BJ (cell line): Measurements from ENCODE around the gene CYP46A1. TPM values are rescaled to one million over a fixed set of nuclear protein-coding genes. Genes with fewer than 3 reads are reported as not detected.

Experiments
- CTCF ChIA-PET: fragments of 350-600 bp; formaldehyde crosslinking; extraction: SDS; loops from one replicate; lab custom pipeline; 2021; ENCODE audit warnings: antibody characterized with exemption, inconsistent platforms; lab: Yijun Ruan, JAX
- POLR2A ChIA-PET: fragments of 300-600 bp; sonication (Branson Sonifier 250); formaldehyde crosslinking; extraction: SDS; loops from one replicate; lab custom pipeline; 2021; ENCODE audit warnings: antibody characterized with exemption; lab: Charles Lee
- DNase-seq: peaks from one replicate; pipeline ENCODE4 v3.0.0-alpha.2; 2011; ENCODE audit warnings: low read depth
- H3K27me3 ChIP-seq: 2 replicates; pipeline ENCODE4 v1.6.0; 2011; ENCODE audit warnings: low read length; ENCODE audit not compliant: control insufficient read depth, insufficient read depth
- H3K36me3 ChIP-seq: 2 replicates; pipeline ENCODE4 v1.5.1; 2011; ENCODE audit warnings: low read length; ENCODE audit not compliant: control insufficient read depth, insufficient read depth
- H3K4me3 ChIP-seq: 2 replicates; pipeline ENCODE4 v1.5.1; 2011; ENCODE audit warnings: low read depth, mild to moderate bottlenecking, control low read depth, low read length
- CTCF ChIP-seq: IDR thresholded peaks from 2 replicates; pipeline ENCODE4 v1.5.1; 2011; ENCODE audit warnings: low read depth, mild to moderate bottlenecking, control low read depth, inconsistent platforms, low read length, moderate library complexity; ENCODE audit not compliant: insufficient read depth
- polyA plus RNA-seq: library from polyadenylated mRNA; depleted of rRNA; stranded (reverse); fragments of >200 nt; gene quantifications from 2 replicates; pipeline ENCODE4 v1.2.3, GENCODE V29; 2011

The CYP46A1 gene
- polyA plus RNA-seq, 1 experiment, result 0.06 TPM

GRCh38 chr14:99742509-99743487, 58.7 kb downstream of the CYP46A1 start:
- CTCF ChIA-PET, result interaction anchor here (0.8 to 1.3 kb wide), 3 partner anchors 13 to 156 kb away, joined by 3 to 4 read pairs (median 3); no protein-coding TSS in a partner anchor
- H3K36me3 ChIP-seq, result no peaks in the 10 kb centered on the region
- H3K27me3 ChIP-seq, result no peaks in the 10 kb centered on the region
- TF ChIP-seq CTCF, result no peak
- POLR2A ChIA-PET, result no interaction called here
- no peak for DNase-seq
- H3K4me3 ChIP-seq, result no peak overlapping the region

GRCh38 chr14:99744199-99744872, 60.2 kb downstream of the CYP46A1 start:
- Histone ChIP-seq H3K36me3 (no peaks in the 10 kb centered on the region), H3K4me3 (no peak overlapping the region), H3K27me3 (no peaks in the 10 kb centered on the region)
- no peak for DNase-seq
- ChIA-PET POLR2A (no interaction called here), CTCF (interaction anchor here (0.7 to 1.3 kb wide), 4 partner anchors 14 to 154 kb away, joined by 3 to 9 read pairs (median 4); no protein-coding TSS in a partner anchor)
- TF ChIP-seq CTCF, result no peak

- TF ChIP-seq CTCF, result no peak
- CTCF ChIA-PET, result interaction anchor here (1.3 kb wide), 1 partner anchor 14 kb away, joined by 9 read pairs; no protein-coding TSS in a partner anchor
- no peaks in the 10 kb centered on the region for H3K27me3 ChIP-seq
- no peaks in the 10 kb centered on the region for H3K36me3 ChIP-seq
- no peak for DNase-seq
- no peak overlapping the region for H3K4me3 ChIP-seq
- POLR2A ChIA-PET, result no interaction called here
Measured at GRCh38 chr14:99744873-99745224, 60.8 kb downstream of the CYP46A1 start.

GRCh38 chr14:99745307-99745951, 61.3 kb downstream of the CYP46A1 start:
- CTCF ChIA-PET, result interaction anchor here (1.3 kb wide), 1 partner anchor 15 kb away, joined by 9 read pairs; no protein-coding TSS in a partner anchor
- TF ChIP-seq CTCF, result no peak

More at GRCh38 chr14:99745307-99745951, 61.3 kb downstream of the CYP46A1 start:
- DNase-seq, result peak; percentile 77
- POLR2A ChIA-PET, result no interaction called here
- no peaks in the 10 kb centered on the region for H3K36me3 ChIP-seq
- no peak overlapping the region for H3K4me3 ChIP-seq
- H3K27me3 ChIP-seq, result no peaks in the 10 kb centered on the region
